WERI-Rb-1 (cell line): ENCODE data around the gene AASDHPPT.
"Not testable (repeated sequence)": the region's sequence is repeated elsewhere in the genome, so short reads cannot be mapped to it uniquely, and the experiment has no call there.

Source experiments
- DNase-seq: peaks from one replicate; pipeline ENCODE4 v3.0.0-alpha.2; 2020
- H3K27ac ChIP-seq: fragments of 250-450 bp; sonication (Bioruptor Pico); 2 replicates; pipeline ENCODE4 v1.5.1; 2020; ENCODE audit warnings: mild to moderate bottlenecking, moderate library complexity
- H3K27me3 ChIP-seq: fragments of 250-450 bp; sonication (Bioruptor Pico); 2 replicates; pipeline ENCODE4 v1.5.1; 2021; ENCODE audit warnings: mild to moderate bottlenecking, low read depth, moderate library complexity; ENCODE audit not compliant: insufficient read depth, severe bottlenecking
- H3K36me3 ChIP-seq: fragments of 250-450 bp; sonication (Bioruptor Pico); 2 replicates; pipeline ENCODE4 v1.5.1; 2020; ENCODE audit warnings: mild to moderate bottlenecking, moderate library complexity
- H3K4me3 ChIP-seq: 2 replicates; pipeline ENCODE4 v1.5.1; 2011; ENCODE audit warnings: low read depth, mild to moderate bottlenecking, control low read depth, low read length
- H3K9me3 ChIP-seq: fragments of 250-450 bp; sonication (Bioruptor Pico); 2 replicates; pipeline ENCODE4 v1.5.1; 2021; ENCODE audit warnings: mild to moderate bottlenecking, moderate library complexity; ENCODE audit not compliant: severe bottlenecking
- CTCF ChIP-seq: IDR thresholded peaks from 2 replicates; pipeline ENCODE4 v1.5.1; 2011; ENCODE audit warnings: low read depth, mild to moderate bottlenecking, control low read depth, inconsistent platforms, low read length

The AASDHPPT gene

GRCh38 chr11:106043540-106043939 is 33.9 kb upstream of the AASDHPPT start:
- no peaks in the 10 kb centered on the region for H3K36me3 ChIP-seq
- H3K27me3 ChIP-seq, result no peaks in the 10 kb centered on the region
- no peak for TF ChIP-seq CTCF
- H3K9me3 ChIP-seq, result no peaks in the 10 kb centered on the region
- H3K4me3 ChIP-seq, result no peak overlapping the region
- DNase-seq, result no peak
- H3K27ac ChIP-seq, result no peak overlapping the region

- Histone ChIP-seq H3K4me3 (no peak overlapping the region), H3K27ac (no peak overlapping the region), H3K36me3 (no peaks in the 10 kb centered on the region), H3K9me3 (no peaks in the 10 kb centered on the region), H3K27me3 (no peaks in the 10 kb centered on the region)
- no peak for TF ChIP-seq CTCF
- no peak for DNase-seq
Measured at GRCh38 chr11:106047631-106048030, 29.8 kb upstream of the AASDHPPT start.

GRCh38 chr11:106049727-106050476 is 27.6 kb upstream of the AASDHPPT start:
- TF ChIP-seq CTCF, result no peak
- Histone ChIP-seq H3K27ac (no peak overlapping the region), H3K27me3 (no peaks in the 10 kb centered on the region), H3K4me3 (no peak overlapping the region), H3K36me3 (no peaks in the 10 kb centered on the region), H3K9me3 (no peaks in the 10 kb centered on the region)
- DNase-seq, result no peak

GRCh38 chr11:106051103-106051502 is 26.4 kb upstream of the AASDHPPT start:
- Histone ChIP-seq H3K27ac (no peak overlapping the region), H3K9me3 (no peaks in the 10 kb centered on the region), H3K36me3 (no peaks in the 10 kb centered on the region), H3K27me3 (no peaks in the 10 kb centered on the region), H3K4me3 (no peak overlapping the region)
- no peak for TF ChIP-seq CTCF
- DNase-seq, result no peak

- not testable (repeated sequence) for H3K9me3 ChIP-seq, DNase-seq, H3K4me3 ChIP-seq, H3K27ac ChIP-seq, H3K36me3 ChIP-seq, H3K27me3 ChIP-seq
Measured at GRCh38 chr11:106058377-106058776, 19.1 kb upstream of the AASDHPPT start.

- Histone ChIP-seq H3K4me3 (no peak overlapping the region), H3K36me3 (no peaks in the 10 kb centered on the region), H3K9me3 (no peaks in the 10 kb centered on the region), H3K27ac (no peak overlapping the region), H3K27me3 (no peaks in the 10 kb centered on the region)
- TF ChIP-seq CTCF, result no peak
- DNase-seq, result no peak
Measured at GRCh38 chr11:106059617-106060016, 17.8 kb upstream of the AASDHPPT start.
